OCI-LY1 (cell line): Measurements from ENCODE around the gene HOXA2.

ENCODE experiments used
- H2AFZ ChIP-seq: fragments of 200-600 bp; sonication (generic), shearing (Covaris generic); 2 replicates; pipeline ENCODE4 v1.6.0; 2014; ENCODE audit warnings: antibody characterized with exemption, mild to moderate bottlenecking, low read length
- H3F3A ChIP-seq: fragments of 200-600 bp; sonication (generic), shearing (Covaris generic); 2 replicates; pipeline ENCODE4 v1.6.0; 2014; ENCODE audit warnings: mild to moderate bottlenecking, antibody characterized with exemption, low read length, moderate library complexity; ENCODE audit not compliant: insufficient read depth
- H3K27ac ChIP-seq: fragments of 200-600 bp; sonication (generic); 2 replicates; pipeline ENCODE4 v1.5.1; 2014; ENCODE audit warnings: low read length, mixed run types, mild to moderate bottlenecking, low read depth; ENCODE audit not compliant: poor library complexity, severe bottlenecking
- H3K27me3 ChIP-seq: fragments of 200-600 bp; sonication (generic); 2 replicates; pipeline ENCODE4 v1.6.0; 2014; ENCODE audit warnings: antibody characterized with exemption, mild to moderate bottlenecking, low read length, moderate library complexity; ENCODE audit not compliant: insufficient read depth
- H3K36me3 ChIP-seq: fragments of 200-600 bp; sonication (generic); 2 replicates; pipeline ENCODE4 v1.6.1; 2014; ENCODE audit warnings: mild to moderate bottlenecking, antibody characterized with exemption, low read length, moderate library complexity, mixed read lengths; ENCODE audit not compliant: insufficient read depth
- H3K4me1 ChIP-seq: fragments of 200-600 bp; sonication (generic); 2 replicates; pipeline ENCODE4 v1.5.1; 2014; ENCODE audit warnings: mild to moderate bottlenecking, low read length, moderate library complexity; ENCODE audit not compliant: insufficient read depth, severe bottlenecking
- H3K4me2 ChIP-seq: fragments of 200-600 bp; sonication (generic), shearing (Covaris generic); 2 replicates; pipeline ENCODE4 v1.6.1; 2014; ENCODE audit warnings: low read length
- H3K4me3 ChIP-seq: fragments of 200-600 bp; sonication (generic); 2 replicates; pipeline ENCODE4 v1.5.1; 2014; ENCODE audit warnings: low read length, low read depth, mild to moderate bottlenecking, mixed read lengths; ENCODE audit not compliant: poor library complexity, severe bottlenecking
- H3K79me2 ChIP-seq: fragments of 200-600 bp; shearing (Covaris generic); 2 replicates; pipeline ENCODE4 v1.6.1; 2016; ENCODE audit warnings: mixed run types, low read length, mixed read lengths; ENCODE audit not compliant: insufficient read depth
- H3K9ac ChIP-seq: fragments of 200-600 bp; sonication (generic), shearing (Covaris generic); 2 replicates; pipeline ENCODE4 v1.6.1; 2014; ENCODE audit warnings: mild to moderate bottlenecking, low read length, mixed read lengths
- H3K9me2 ChIP-seq: fragments of 200-600 bp; sonication (generic), shearing (Covaris generic); 2 replicates; pipeline ENCODE4 v1.6.1; 2014; ENCODE audit warnings: low read depth, mild to moderate bottlenecking, low read length, mixed read lengths
- H3K9me3 ChIP-seq: fragments of 200-600 bp; shearing (Covaris generic); 2 replicates; pipeline ENCODE4 v1.6.1; 2014; ENCODE audit warnings: low read length, mixed read lengths
- H4K20me1 ChIP-seq: fragments of 200-600 bp; sonication (generic), shearing (Covaris generic); 2 replicates; pipeline ENCODE4 v1.6.0; 2016; ENCODE audit warnings: mild to moderate bottlenecking, low read length; ENCODE audit not compliant: insufficient read depth
- EZH2 ChIP-seq: fragments of 200-600 bp; sonication (generic), shearing (Covaris generic); IDR thresholded peaks from 2 replicates; pipeline ENCODE4 v1.8.0; 2017; ENCODE audit warnings: borderline replicate concordance, mixed run types, mild to moderate bottlenecking, antibody characterized with exemption, low read length, moderate library complexity, mixed read lengths
- TF ChIP-seq, protein P1 (sequence below): fragments of 200-600 bp; sonication (generic), shearing (Covaris generic); IDR thresholded peaks from 2 replicates; pipeline ENCODE4 v1.5.1; 2017; ENCODE audit warnings: mild to moderate bottlenecking, antibody characterized with exemption, low read length, moderate library complexity, mixed read lengths

Gene HOXA2

DNA sequence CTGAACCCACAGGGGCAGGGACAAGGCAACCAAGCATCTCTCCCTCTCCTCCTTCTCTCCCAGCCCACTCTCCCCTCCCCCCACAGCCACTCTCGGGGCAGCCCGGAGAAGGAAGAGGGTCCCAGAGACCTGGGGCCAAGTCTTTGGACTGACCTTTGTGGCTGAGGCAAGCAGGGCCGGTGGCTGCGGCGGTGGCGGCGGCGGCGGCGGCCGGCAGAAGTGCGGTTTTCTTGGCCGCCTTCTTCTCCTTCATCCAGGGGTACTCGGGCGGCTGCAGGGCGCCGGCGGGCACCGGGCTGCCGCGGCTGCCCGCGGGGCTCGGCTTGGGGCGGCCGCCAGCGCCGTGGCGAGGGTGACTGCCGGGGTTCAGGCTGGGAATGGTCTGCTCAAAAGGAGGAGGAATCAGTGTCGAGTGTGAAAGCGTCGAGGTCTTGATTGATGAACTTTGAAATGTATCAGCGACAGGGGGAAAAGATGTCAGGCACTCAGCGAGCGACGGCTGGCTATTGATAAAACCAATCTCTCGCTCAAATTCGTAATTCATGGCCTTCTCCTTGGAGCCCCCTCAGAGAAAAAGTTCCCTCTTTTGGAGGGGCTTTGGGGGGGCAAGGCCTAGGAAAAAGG is 414 bp downstream of the HOXA2 start:
- H3K4me1 ChIP-seq, result peaks cover 5% of the 10 kb centered on the region
- H3K4me2 ChIP-seq, result no peak overlapping the region
- TF ChIP-seq EZH2, result no peak
- TF ChIP-seq, protein P1, sequence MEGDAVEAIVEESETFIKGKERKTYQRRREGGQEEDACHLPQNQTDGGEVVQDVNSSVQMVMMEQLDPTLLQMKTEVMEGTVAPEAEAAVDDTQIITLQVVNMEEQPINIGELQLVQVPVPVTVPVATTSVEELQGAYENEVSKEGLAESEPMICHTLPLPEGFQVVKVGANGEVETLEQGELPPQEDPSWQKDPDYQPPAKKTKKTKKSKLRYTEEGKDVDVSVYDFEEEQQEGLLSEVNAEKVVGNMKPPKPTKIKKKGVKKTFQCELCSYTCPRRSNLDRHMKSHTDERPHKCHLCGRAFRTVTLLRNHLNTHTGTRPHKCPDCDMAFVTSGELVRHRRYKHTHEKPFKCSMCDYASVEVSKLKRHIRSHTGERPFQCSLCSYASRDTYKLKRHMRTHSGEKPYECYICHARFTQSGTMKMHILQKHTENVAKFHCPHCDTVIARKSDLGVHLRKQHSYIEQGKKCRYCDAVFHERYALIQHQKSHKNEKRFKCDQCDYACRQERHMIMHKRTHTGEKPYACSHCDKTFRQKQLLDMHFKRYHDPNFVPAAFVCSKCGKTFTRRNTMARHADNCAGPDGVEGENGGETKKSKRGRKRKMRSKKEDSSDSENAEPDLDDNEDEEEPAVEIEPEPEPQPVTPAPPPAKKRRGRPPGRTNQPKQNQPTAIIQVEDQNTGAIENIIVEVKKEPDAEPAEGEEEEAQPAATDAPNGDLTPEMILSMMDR, result no peak
- no peaks in the 10 kb centered on the region for H4K20me1 ChIP-seq
- H3K4me3 ChIP-seq, result no peak overlapping the region
- no peak overlapping the region for H3K9ac ChIP-seq
- H3K27me3 ChIP-seq, result peaks cover 6% of the 10 kb centered on the region; the same call in 1 of the 2 replicates
- no peak overlapping the region for H3K27ac ChIP-seq
- H3K79me2 ChIP-seq, result no peaks in the 10 kb centered on the region
- no peaks in the 10 kb centered on the region for H3K9me2 ChIP-seq
- H3F3A ChIP-seq, result 0 out of 2 replicates have a peak, but pooled peaks cover 6% of the 10 kb centered on the region
- no peaks in the 10 kb centered on the region for H3K9me3 ChIP-seq
- H2AFZ ChIP-seq, result no peak overlapping the region
- peaks cover 4% of the 10 kb centered on the region; the same call in 1 of the 2 replicates for H3K36me3 ChIP-seq

DNA sequence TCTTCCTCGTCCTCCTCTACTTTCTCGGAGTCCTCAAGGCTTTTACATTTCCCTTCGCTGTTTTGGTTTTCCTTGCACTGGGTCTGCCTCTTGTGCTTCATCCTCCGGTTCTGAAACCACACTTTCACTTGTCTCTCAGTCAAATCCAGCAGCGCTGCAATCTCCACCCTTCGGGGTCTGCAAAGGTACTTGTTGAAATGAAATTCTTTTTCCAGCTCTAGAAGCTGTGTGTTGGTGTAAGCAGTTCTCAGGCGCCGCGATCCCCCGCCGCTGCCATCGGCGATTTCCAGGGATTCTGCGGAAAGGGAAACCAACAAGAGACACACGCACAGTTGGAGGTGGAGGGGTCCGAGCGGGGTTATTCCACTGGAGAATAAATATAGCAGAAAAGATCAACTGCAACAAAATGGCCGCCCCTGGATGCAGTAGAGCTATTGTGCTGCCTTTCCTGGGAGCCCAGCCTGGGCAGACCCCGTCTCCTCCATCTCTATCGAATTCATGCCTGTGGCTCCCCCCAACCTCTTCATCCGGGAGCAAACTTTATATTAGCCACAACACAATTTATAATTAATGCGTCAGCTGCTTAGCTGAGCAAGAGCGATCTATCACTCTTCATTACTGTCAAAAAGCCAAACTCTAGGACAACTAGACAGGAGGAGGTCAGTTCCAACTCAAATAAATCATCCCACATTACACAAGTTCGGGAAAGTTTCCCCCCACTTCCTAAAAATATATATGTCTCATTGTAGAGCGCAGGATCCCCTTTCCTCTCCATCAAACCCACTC is 1.1 kb downstream of the HOXA2 start:
- Histone ChIP-seq H3K9ac (no peak overlapping the region), H3K4me2 (no peak overlapping the region), H2AFZ (no peak overlapping the region), H3K27ac (no peak overlapping the region), H3K79me2 (no peaks in the 10 kb centered on the region), H3K4me1 (peaks cover 9% of the 10 kb centered on the region), H3K9me3 (no peaks in the 10 kb centered on the region), H3F3A (0 out of 2 replicates have a peak, but pooled peaks cover 6% of the 10 kb centered on the region), H3K4me3 (no peak overlapping the region), H3K27me3 (peaks cover 6% of the 10 kb centered on the region; the same call in 1 of the 2 replicates), H3K36me3 (peaks cover 4% of the 10 kb centered on the region; the same call in 1 of the 2 replicates), H3K9me2 (no peaks in the 10 kb centered on the region), H4K20me1 (no peaks in the 10 kb centered on the region)
- TF ChIP-seq EZH2, result no peak
- TF ChIP-seq, protein P1, result no peak

DNA sequence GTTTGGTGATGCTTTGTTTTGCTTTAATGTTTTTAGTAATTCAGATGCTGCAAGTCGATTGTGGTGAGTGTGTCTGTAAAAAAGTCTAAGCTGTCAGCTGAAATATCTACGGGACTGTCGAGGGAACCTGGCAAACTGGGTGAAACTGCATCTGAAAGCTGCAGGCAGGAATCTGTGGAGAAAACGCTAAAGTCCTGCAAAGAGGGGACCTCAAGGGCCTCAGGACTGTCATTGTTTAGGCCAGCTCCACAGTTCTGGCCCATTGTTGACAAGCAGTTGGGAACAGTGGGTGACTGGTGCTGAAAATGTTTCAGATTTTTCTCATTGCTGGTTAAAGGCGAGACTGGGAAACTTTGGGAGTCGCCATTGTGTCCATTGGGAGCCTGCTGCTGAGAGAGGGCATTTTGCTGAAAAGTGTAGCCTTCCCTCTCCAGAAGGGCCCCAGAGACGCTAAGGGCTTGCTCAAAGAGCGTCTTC is 1.8 kb downstream of the HOXA2 start:
- Histone ChIP-seq H3K9me3 (no peaks in the 10 kb centered on the region), H2AFZ (no peak overlapping the region), H3K27me3 (peaks cover 6% of the 10 kb centered on the region; the same call in 1 of the 2 replicates), H3K9ac (no peak overlapping the region), H3K27ac (no peak overlapping the region), H3K4me2 (no peak overlapping the region), H3F3A (0 out of 2 replicates have a peak, but pooled peaks cover 6% of the 10 kb centered on the region), H3K36me3 (peaks cover 4% of the 10 kb centered on the region; the same call in 1 of the 2 replicates), H3K4me1 (peaks cover 9% of the 10 kb centered on the region), H4K20me1 (no peaks in the 10 kb centered on the region), H3K79me2 (no peaks in the 10 kb centered on the region), H3K4me3 (no peak overlapping the region), H3K9me2 (no peaks in the 10 kb centered on the region)
- TF ChIP-seq, protein P1, result no peak
- TF ChIP-seq EZH2, result no peak
